Gastrocnemius medialis (tissue), 4 donors: ENCODE measurements around the gene ERV3-1. TPM values are rescaled to one million over a fixed set of nuclear protein-coding genes. Genes with fewer than 3 reads are reported as not detected.
"Not testable (repeated sequence)": the region's sequence is repeated elsewhere in the genome, so short reads cannot be mapped to it uniquely, and the experiment has no call there.

Experiments
- ATAC-seq, 2 donors: fragments of 150-250 bp; one replicate each; pipeline ENCODE4 v1.9.1; 2016
- DNase-seq, 2 donors: peaks; one replicate each; pipeline ENCODE4 v3.0.0-alpha.2; 2019
- H3K27ac ChIP-seq, 4 donors: fragments of 200-600 bp; sonication (generic); 1 replicate in 1 of 4; 2 replicates in 3 of 4; pipeline ENCODE4 v1.5.1; 2016 to 2018; ENCODE audit warnings: mild to moderate bottlenecking in 2 of 4, moderate library complexity in 1 of 4
- H3K27me3 ChIP-seq, 3 donors: fragments of 200-600 bp; sonication (generic) in 2 of 3; 1 replicate in 1 of 3; 2 replicates in 2 of 3; pipeline versions ENCODE4 v1.5.1 to v1.6.0; 2016 to 2019; ENCODE audit warnings: mild to moderate bottlenecking in 1 of 3, moderate library complexity in 1 of 3
- H3K36me3 ChIP-seq, 2 donors: fragments of 200-600 bp; sonication (generic) in 1 of 2; one replicate each; pipeline ENCODE4 v1.5.1; 2017 to 2018
- H3K4me1 ChIP-seq, 2 donors: fragments of 200-600 bp; sonication (generic) in 1 of 2; one replicate each; pipeline ENCODE4 v1.5.1; 2016 to 2017; ENCODE audit warnings: mild to moderate bottlenecking in 2 of 2
- H3K4me3 ChIP-seq, 4 donors: fragments of 200-600 bp; sonication (generic) in 3 of 4; 1 replicate in 1 of 4; 2 replicates in 3 of 4; pipeline ENCODE4 v1.5.1; 2016 to 2019; ENCODE audit warnings: mild to moderate bottlenecking in 2 of 4
- H3K9me3 ChIP-seq, 3 donors: fragments of 200-600 bp; sonication (generic) in 2 of 3; 1 replicate in 1 of 3; 2 replicates in 2 of 3; pipeline ENCODE4 v1.5.1; 2016 to 2019
- POLR2A ChIP-seq, 2 donors: fragments of 450-650 bp; IDR thresholded peaks; one replicate each; pipeline ENCODE4 v1.6.1; 2017; ENCODE audit warnings: antibody characterized with exemption in 2 of 2, mild to moderate bottlenecking in 2 of 2, moderate library complexity in 2 of 2
- in situ Hi-C, 4 donors: fragments of 200-750 bp; cut with MboI; loops; one replicate each; pipeline versions ENCODE4 v1.15.0 to v1.8.0; 2017; ENCODE audit warnings: low sequenced_read_pairs in 4 of 4
- intact Hi-C: fragments of 100-400 bp; cut with DNase I; formaldehyde crosslinking; loops from one replicate; pipeline ENCODE4 v1.15.1; 2023; ENCODE audit warnings: low total_unique reads
- total RNA-seq, 4 donors: library from RNA; depleted of rRNA; stranded (reverse); fragments of >200 nt; gene quantifications; one replicate each; pipeline versions ENCODE4 v1.1.0 to v1.2.3, GENCODE V29; 2016
- TF ChIP-seq, protein P1 (sequence below), 5 experiments: fragments of 450-650 bp in 3 of 5; fragments of 200-600 bp in 2 of 5; sonication (generic) in 2 of 5; IDR thresholded peaks in 4 of 5; conservative IDR thresholded peaks in 1 of 5; 1 replicate in 4 of 5; 2 replicates in 1 of 5; pipeline ENCODE4 v1.5.1; 2016 to 2019; ENCODE audit warnings: antibody characterized with exemption in 5 of 5, mild to moderate bottlenecking in 3 of 5, moderate library complexity in 3 of 5

Gene ERV3-1
- total RNA-seq, 4 donors from 2014 or later = 0.49 to 3.9 (median 2.9) TPM

DNA sequence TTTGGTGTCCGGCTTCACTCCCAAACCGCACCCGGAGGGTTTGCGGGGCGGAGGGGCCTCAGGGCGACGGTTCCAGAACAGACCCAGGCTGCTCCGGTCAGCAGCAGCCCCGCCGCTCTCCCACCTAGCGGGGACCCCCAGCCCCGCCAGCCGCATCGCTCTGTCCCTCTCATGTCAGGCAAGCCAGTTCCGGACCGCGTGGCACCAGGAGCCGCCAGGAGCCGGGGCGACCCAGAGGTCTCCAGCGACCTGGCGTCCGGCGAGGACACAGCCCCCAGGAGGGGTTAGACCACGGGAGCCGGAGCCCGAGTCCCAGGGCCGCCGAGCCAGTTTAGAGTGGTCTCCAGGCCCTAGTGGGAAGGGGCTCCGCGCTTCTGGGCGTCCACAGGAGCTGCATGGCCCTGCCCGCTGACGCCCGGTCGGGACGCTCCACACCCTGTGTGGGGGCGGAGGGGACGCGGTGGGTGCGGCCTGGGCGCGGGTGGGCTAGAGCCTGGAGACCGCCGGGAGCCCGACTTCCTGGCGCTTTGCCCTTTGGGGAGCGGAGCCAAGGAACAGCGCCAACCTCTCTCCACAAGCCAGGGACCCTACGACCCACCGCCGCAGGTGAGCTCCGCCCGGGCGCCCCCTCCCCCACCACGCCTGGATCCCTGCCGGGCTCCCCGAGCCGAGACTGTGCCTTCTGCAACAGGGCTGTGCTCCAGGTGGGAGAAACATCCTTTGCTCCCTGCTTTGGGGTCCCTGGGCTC is 59.1 kb downstream of the ERV3-1 start:
- H3K27ac ChIP-seq = no peak overlapping the region
- H3K4me3 ChIP-seq = peak overlapping the region; percentile 52 to 64 (median 58)
- DNase-seq = no peak
- H3K27me3 ChIP-seq = peaks cover 7 to 20% (median 11%) of the 10 kb centered on the region in 3 donors
- no peaks in the 10 kb centered on the region for H3K36me3 ChIP-seq
- peaks cover 8 to 11% of the 10 kb centered on the region in 2 donors for H3K4me1 ChIP-seq
- intact Hi-C loops = no loop called here
- no peaks in the 10 kb centered on the region for H3K9me3 ChIP-seq
- ATAC-seq = peak in 1 of 2 donors; percentile 46
- in situ Hi-C loops = loop anchor here in 1 of 4 donors (10.0 kb wide), 1 partner anchor 357 kb away; no protein-coding TSS in a partner anchor
- no peak for TF ChIP-seq POLR2A (IDR thresholded peaks at IDR 0.05)
- TF ChIP-seq, protein P1, sequence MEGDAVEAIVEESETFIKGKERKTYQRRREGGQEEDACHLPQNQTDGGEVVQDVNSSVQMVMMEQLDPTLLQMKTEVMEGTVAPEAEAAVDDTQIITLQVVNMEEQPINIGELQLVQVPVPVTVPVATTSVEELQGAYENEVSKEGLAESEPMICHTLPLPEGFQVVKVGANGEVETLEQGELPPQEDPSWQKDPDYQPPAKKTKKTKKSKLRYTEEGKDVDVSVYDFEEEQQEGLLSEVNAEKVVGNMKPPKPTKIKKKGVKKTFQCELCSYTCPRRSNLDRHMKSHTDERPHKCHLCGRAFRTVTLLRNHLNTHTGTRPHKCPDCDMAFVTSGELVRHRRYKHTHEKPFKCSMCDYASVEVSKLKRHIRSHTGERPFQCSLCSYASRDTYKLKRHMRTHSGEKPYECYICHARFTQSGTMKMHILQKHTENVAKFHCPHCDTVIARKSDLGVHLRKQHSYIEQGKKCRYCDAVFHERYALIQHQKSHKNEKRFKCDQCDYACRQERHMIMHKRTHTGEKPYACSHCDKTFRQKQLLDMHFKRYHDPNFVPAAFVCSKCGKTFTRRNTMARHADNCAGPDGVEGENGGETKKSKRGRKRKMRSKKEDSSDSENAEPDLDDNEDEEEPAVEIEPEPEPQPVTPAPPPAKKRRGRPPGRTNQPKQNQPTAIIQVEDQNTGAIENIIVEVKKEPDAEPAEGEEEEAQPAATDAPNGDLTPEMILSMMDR (IDR thresholded peaks at IDR 0.05 in 4 of 5, conservative IDR thresholded peaks at IDR 0.05 in 1 of 5) = no peak

DNA sequence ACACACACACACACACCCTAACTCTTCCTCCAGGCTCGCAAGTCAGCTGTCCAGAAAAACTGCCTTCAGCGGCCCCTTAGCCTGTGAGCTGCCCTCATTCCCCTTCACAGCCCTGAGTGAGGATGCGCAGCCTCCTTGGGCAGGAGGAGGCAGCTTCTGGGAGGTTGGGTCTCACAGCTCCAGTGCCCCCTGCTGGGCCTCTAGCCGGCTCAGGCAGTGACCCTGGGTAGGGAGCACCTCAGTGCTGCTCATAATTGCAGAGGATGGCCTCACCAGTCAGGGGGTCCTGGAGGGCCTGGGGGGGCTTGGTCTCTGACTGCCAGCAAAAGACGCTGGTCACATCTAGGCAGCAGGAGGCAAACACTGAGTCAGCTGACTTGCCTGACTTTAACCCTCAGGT is 59.7 kb downstream of the ERV3-1 start:
- ATAC-seq (no peak), DNase-seq (no peak)
- peaks cover 7 to 20% (median 11%) of the 10 kb centered on the region in 3 donors for H3K27me3 ChIP-seq
- peak overlapping the region in 3 of 4 donors; percentile 57 to 64 (median 59) for H3K4me3 ChIP-seq
- intact Hi-C loops (no loop called here), in situ Hi-C loops (loop anchor here in 1 of 4 donors (10.0 kb wide), 1 partner anchor 358 kb away; no protein-coding TSS in a partner anchor)
- H3K9me3 ChIP-seq = no peaks in the 10 kb centered on the region
- TF ChIP-seq, protein P1 (IDR thresholded peaks at IDR 0.05 in 4 of 5, conservative IDR thresholded peaks at IDR 0.05 in 1 of 5) = peak in 1 of 5 experiments; percentile 14
- no peak for TF ChIP-seq POLR2A (IDR thresholded peaks at IDR 0.05)
- H3K27ac ChIP-seq = no peak overlapping the region
- H3K4me1 ChIP-seq = peaks cover 8 to 11% of the 10 kb centered on the region in 2 donors
- H3K36me3 ChIP-seq = no peaks in the 10 kb centered on the region

DNA sequence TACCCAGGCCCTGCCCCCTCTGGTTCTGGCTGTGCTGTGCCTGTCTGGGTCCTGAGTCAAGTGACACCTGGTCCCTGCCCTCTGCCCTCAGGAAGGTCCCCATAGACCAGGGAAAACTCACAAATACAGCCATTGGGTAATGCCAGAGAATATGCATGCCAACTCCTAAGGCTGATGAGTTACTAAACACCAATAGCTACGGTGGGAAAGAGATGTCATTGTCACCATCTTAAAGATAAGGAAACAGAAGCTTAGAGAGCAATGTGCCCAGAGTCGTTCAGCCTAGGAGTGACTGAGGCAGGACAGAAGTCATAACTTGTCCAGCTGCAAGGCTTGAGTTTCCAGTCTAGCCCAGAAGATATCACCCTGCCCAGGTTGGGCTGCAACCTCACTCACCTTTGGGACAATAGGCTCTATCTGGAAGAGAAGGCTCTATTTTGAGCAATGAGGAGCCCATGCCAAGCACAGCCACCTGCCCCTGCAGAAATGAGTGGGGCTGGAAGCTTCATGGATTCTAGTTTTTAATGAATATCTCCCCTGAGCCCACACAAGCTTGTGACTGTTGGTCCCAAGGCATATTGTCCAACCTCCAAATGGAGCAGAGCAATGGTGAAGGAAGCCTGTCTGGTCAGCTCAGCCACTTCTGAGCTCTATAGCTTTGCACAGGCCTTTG is 60.8 kb downstream of the ERV3-1 start:
- H3K9me3 ChIP-seq = no peaks in the 10 kb centered on the region
- no peaks in the 10 kb centered on the region for H3K36me3 ChIP-seq
- peak in 1 of 2 donors; percentile 3 for DNase-seq
- intact Hi-C loops (no loop called here), in situ Hi-C loops (loop anchor here in 1 of 4 donors (10.0 kb wide), 1 partner anchor 359 kb away; no protein-coding TSS in a partner anchor)
- no peak overlapping the region for H3K4me3 ChIP-seq
- no peak overlapping the region for H3K27ac ChIP-seq
- TF ChIP-seq POLR2A (IDR thresholded peaks at IDR 0.05) = no peak
- TF ChIP-seq, protein P1 (IDR thresholded peaks at IDR 0.05 in 4 of 5, conservative IDR thresholded peaks at IDR 0.05 in 1 of 5) = no peak
- H3K27me3 ChIP-seq = peaks cover 7 to 20% (median 11%) of the 10 kb centered on the region in 3 donors
- H3K4me1 ChIP-seq = peaks cover 4 to 11% of the 10 kb centered on the region in 2 donors
- ATAC-seq = no peak

DNA sequence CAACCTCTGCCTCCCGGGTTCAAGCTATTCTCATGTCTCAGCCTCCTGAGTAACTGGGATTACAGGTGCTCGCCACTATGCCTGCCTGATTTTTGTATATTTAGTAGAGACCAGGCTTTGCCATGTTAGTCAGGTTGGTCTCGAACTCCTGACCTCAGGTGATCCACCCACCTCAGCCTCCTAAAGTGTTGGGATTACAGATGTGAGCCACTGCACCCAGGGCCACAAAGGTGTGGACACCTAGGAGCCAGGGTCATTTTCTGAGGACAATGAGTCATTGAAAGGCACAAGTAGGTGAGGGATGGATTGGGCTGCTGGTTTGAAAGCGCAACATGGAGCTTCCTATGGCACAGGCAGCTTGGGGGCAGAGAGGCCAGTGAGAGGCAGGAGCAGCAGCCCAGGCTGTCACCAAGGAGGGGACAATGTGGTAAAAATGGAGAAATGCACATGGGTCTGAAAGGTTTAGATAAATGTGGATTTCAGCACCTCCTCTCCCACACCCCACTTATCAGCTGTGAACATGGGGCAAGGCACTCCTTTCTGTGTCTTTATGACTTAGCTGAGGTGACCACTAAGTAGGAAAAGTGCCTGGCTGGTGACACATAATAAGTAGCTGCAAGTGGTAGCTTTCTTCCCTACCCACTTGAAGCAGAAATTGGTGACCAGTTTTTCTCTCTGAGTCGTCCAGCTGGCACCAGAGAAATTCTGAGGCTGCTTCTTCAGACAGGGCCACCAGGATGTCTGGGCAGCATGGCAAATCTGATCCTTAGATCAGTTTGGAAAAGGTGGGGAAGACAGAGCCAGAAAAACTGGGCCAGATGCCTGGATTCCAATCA is 61.6 kb downstream of the ERV3-1 start:
- in situ Hi-C loops = loop anchor here in 1 of 4 donors (10.0 kb wide), 1 partner anchor 360 kb away; no protein-coding TSS in a partner anchor
- H3K9me3 ChIP-seq, H3K4me3 ChIP-seq, DNase-seq, H3K27ac ChIP-seq, ATAC-seq, intact Hi-C loops, H3K36me3 ChIP-seq: not testable (repeated sequence)
- Histone ChIP-seq H3K27me3 (peaks cover 7 to 20% (median 11%) of the 10 kb centered on the region in 3 donors), H3K4me1 (peaks cover 4 to 11% of the 10 kb centered on the region in 2 donors)

Other genes starting within 250 kb of the ERV3-1 start
- gene ZNF138, start 212.3 kb downstream of the ERV3-1 start, total RNA-seq = 10 to 100 TPM in 1 of 4 donors, 1 to 10 TPM in 3; 4.5 to 11.6 (median 6.8) TPM
- 1 to 10 TPM in 3 of 4 donors, under 1 TPM in 1; 0.29 to 9.3 (median 2.3) TPM for gene ZNF273, start 103.4 kb downstream of the ERV3-1 start, total RNA-seq
- gene ZNF117, start 15.7 kb downstream of the ERV3-1 start, total RNA-seq = 1 to 10 TPM in 2 of 4 donors, under 1 TPM in 2; 0.78 to 1.9 (median 1.1) TPM